ENCODE measurements around the gene PRKG1. TPM values are rescaled to one million over a fixed set of nuclear protein-coding genes. Genes with fewer than 3 reads are reported as not detected.

PRKG1 gene
- polyA plus RNA-seq, 1 donor (not counting 4 experiments of a cell fraction or from before 2014, with no cell fraction given): 0.24 TPM

GRCh38 chr10:52313256-52313932, 1239.1 kb downstream of the PRKG1 start:
- Histone ChIP-seq H3K9ac (ENCODE audit: control insufficient read depth, extremely low read depth, insufficient read depth, low read length) (peak overlapping the region; percentile 90), H3K36me3 (ENCODE audit: control insufficient read depth in 2 of 2, extremely low read depth in 1 of 2, insufficient read depth in 2 of 2, low read length in 2 of 2) (peaks cover 0 to 13% of the 10 kb centered on the region in 2 experiments), H3K27me3 (ENCODE audit: control insufficient read depth, extremely low read depth, insufficient read depth, low read length) (no peaks in the 10 kb centered on the region), H4K20me1 (ENCODE audit: control insufficient read depth, extremely low read depth, insufficient read depth, low read length) (no peaks in the 10 kb centered on the region), H3K9me3 (ENCODE audit: control insufficient read depth, low read depth, low read length) (no peaks in the 10 kb centered on the region), H3K27ac (ENCODE audit: control insufficient read depth, insufficient read depth, low read length) (peak overlapping the region; percentile 79), H3K4me3 (ENCODE audit: control insufficient read depth in 2 of 3, extremely low read depth in 1 of 3, insufficient read depth in 2 of 3, low read depth in 1 of 3, low read length in 3 of 3) (peak overlapping the region; percentile 92 to 96 (median 94)), H3K9me1 (ENCODE audit: control insufficient read depth, extremely low read depth, insufficient read depth, low read length) (no peaks in the 10 kb centered on the region), H2AFZ (ENCODE audit: control insufficient read depth, low read length) (peak overlapping the region; percentile 91), H3K4me2 (ENCODE audit: control insufficient read depth, extremely low read depth, insufficient read depth, low read depth, low read length) (peak overlapping the region; percentile 97), H3K79me2 (ENCODE audit: control insufficient read depth, insufficient read depth, low read length) (peaks cover 25% of the 10 kb centered on the region), H3K4me1 (ENCODE audit: control insufficient read depth, extremely low read depth, insufficient read depth, low read length) (peaks cover 34% of the 10 kb centered on the region)
- no peak for DNase-seq (ENCODE audit: low read depth, low spot score)
- no peak for FAIRE-seq
- dilution Hi-C loops (cut with MboI; ENCODE audit: extremely low pct_ligation_motif_present, low sequenced_read_pairs): loop anchor here (25.0 kb wide), 1 partner anchor 249 kb away; no protein-coding TSS in a partner anchor
- TF ChIP-seq CTCF (optimal IDR thresholded peaks at IDR 0.05 in 1 of 3, IDR thresholded peaks at IDR 0.05 in 1 of 3, conservative IDR thresholded peaks at IDR 0.05 in 1 of 3; ENCODE audit: extremely low read depth in 1 of 3, insufficient read depth in 2 of 3, low read length in 3 of 3) (no peak), EZH2 (IDR thresholded peaks at IDR 0.05; ENCODE audit: low read length) (no peak)

GRCh38 chr10:52313933-52314821, 1239.9 kb downstream of the PRKG1 start, which contains the start of gene DKK1:
TSS of gene DKK1 (plus strand) at chr10:52314281. CDS start at chr10:52314435, 154 bp downstream.
- no peak for FAIRE-seq
- no peak for DNase-seq (ENCODE audit: low read depth, low spot score)
- dilution Hi-C loops (cut with MboI; ENCODE audit: extremely low pct_ligation_motif_present, low sequenced_read_pairs): loop anchor here (25.0 kb wide), 1 partner anchor 248 kb away; no protein-coding TSS in a partner anchor

More at GRCh38 chr10:52313933-52314821, 1239.9 kb downstream of the PRKG1 start, which contains the start of gene DKK1:
- Histone ChIP-seq H3K4me2 (ENCODE audit: control insufficient read depth, extremely low read depth, insufficient read depth, low read depth, low read length) (peak within 1 kb of the TSS; percentile 97), H3K9me1 (ENCODE audit: control insufficient read depth, extremely low read depth, insufficient read depth, low read length) (no peaks in the 10 kb centered on the region), H4K20me1 (ENCODE audit: control insufficient read depth, extremely low read depth, insufficient read depth, low read length) (no peaks in the 10 kb centered on the region), H2AFZ (ENCODE audit: control insufficient read depth, low read length) (peak within 1 kb of the TSS; percentile 91), H3K79me2 (ENCODE audit: control insufficient read depth, insufficient read depth, low read length) (peaks cover 25% of the 10 kb centered on the region), H3K4me3 (ENCODE audit: control insufficient read depth in 2 of 3, extremely low read depth in 1 of 3, insufficient read depth in 2 of 3, low read depth in 1 of 3, low read length in 3 of 3) (peak within 1 kb of the TSS; percentile 92 to 96 (median 94)), H3K27ac (ENCODE audit: control insufficient read depth, insufficient read depth, low read length) (peak within 1 kb of the TSS; percentile 79), H3K36me3 (ENCODE audit: control insufficient read depth in 2 of 2, extremely low read depth in 1 of 2, insufficient read depth in 2 of 2, low read length in 2 of 2) (peaks cover 0 to 13% of the 10 kb centered on the region in 2 experiments), H3K9ac (ENCODE audit: control insufficient read depth, extremely low read depth, insufficient read depth, low read length) (peak within 1 kb of the TSS; percentile 90), H3K9me3 (ENCODE audit: control insufficient read depth, low read depth, low read length) (no peaks in the 10 kb centered on the region), H3K4me1 (ENCODE audit: control insufficient read depth, extremely low read depth, insufficient read depth, low read length) (peaks cover 36% of the 10 kb centered on the region), H3K27me3 (ENCODE audit: control insufficient read depth, extremely low read depth, insufficient read depth, low read length) (no peaks in the 10 kb centered on the region)
- TF ChIP-seq EZH2 (IDR thresholded peaks at IDR 0.05; ENCODE audit: low read length) (no peak), CTCF (optimal IDR thresholded peaks at IDR 0.05 in 1 of 3, IDR thresholded peaks at IDR 0.05 in 1 of 3, conservative IDR thresholded peaks at IDR 0.05 in 1 of 3; ENCODE audit: extremely low read depth in 1 of 3, insufficient read depth in 2 of 3, low read length in 3 of 3) (peak; percentile 78 to 97 (median 80))

All from keratinocyte (primary cell).